Kidney (tissue), 14 donors: ENCODE measurements around the gene COA1. TPM values are rescaled to one million over a fixed set of nuclear protein-coding genes. Genes with fewer than 3 reads are reported as not detected.
"Not testable (repeated sequence)": the region's sequence is repeated elsewhere in the genome, so short reads cannot be mapped to it uniquely, and the experiment has no call there.

Experiments used
- DNase-seq, 5 donors: peaks; one replicate each; pipeline ENCODE4 v3.0.0-alpha.2; 2013 to 2020
- FAIRE-seq: peaks from 2 replicates; lab custom pipeline; 2012; peaks lifted over from hg19 to GRCh38; lab: Jason Lieb, UNC
- H3K27ac ChIP-seq, 2 donors: one replicate each; pipeline ENCODE4 v1.7.0; 2013; ENCODE audit warnings: low read depth in 2 of 2, low read length in 2 of 2, inconsistent platforms in 1 of 2
- H3K27me3 ChIP-seq: one replicate; pipeline ENCODE4 v1.7.1; 2013; ENCODE audit warnings: low read length, inconsistent platforms; ENCODE audit not compliant: control insufficient read depth, insufficient read depth
- H3K36me3 ChIP-seq, 3 donors: one replicate each; pipeline versions ENCODE4 v1.7.0 to v1.7.1; 2013; ENCODE audit warnings: low read length in 3 of 3, control low read depth in 1 of 3, inconsistent platforms in 1 of 3; ENCODE audit not compliant: insufficient read depth in 3 of 3, control insufficient read depth in 2 of 3
- H3K4me1 ChIP-seq, 3 donors: one replicate each; pipeline versions ENCODE4 v1.7.0 to v1.7.1; 2013; ENCODE audit warnings: low read length in 3 of 3, inconsistent platforms in 1 of 3, low read depth in 1 of 3; ENCODE audit not compliant: control insufficient read depth in 2 of 3, insufficient read depth in 2 of 3
- H3K4me3 ChIP-seq, 3 donors: one replicate each; pipeline versions ENCODE4 v1.7.0 to v1.8.1; 2013; ENCODE audit warnings: low read length in 3 of 3, control low read depth in 1 of 3, inconsistent platforms in 1 of 3
- H3K9ac ChIP-seq, 3 donors: one replicate each; pipeline versions ENCODE4 v1.7.0 to v1.7.1; 2013; ENCODE audit warnings: low read length in 3 of 3, control low read depth in 1 of 3, inconsistent platforms in 1 of 3
- H3K9me3 ChIP-seq, 3 donors: one replicate each; pipeline versions ENCODE4 v1.7.0 to v1.7.1; 2013; ENCODE audit warnings: low read length in 3 of 3, control low read depth in 1 of 3, inconsistent platforms in 1 of 3; ENCODE audit not compliant: control insufficient read depth in 2 of 3, insufficient read depth in 1 of 3
- CTCF ChIP-seq: IDR thresholded peaks from 3 replicates; pipeline ENCODE4 v1.5.1; 2012; ENCODE audit warnings: mild to moderate bottlenecking, moderate library complexity, borderline replicate concordance; ENCODE audit not compliant: insufficient read depth; ENCODE audit errors: extremely low read depth
- intact Hi-C: fragments of 100-400 bp; cut with DNase I; formaldehyde crosslinking; loops from one replicate; pipeline ENCODE4 v1.11.1; 2022
- polyA plus RNA-seq: library from polyadenylated mRNA; stranded (reverse); fragments of 350-450 nt; fragmentation: Illumina TruSeq; extraction: RNeasy Lipid Tissue Mini Kit (QIAGEN cat#74804); gene quantifications from one replicate; pipeline ENCODE4 v1.2.3, GENCODE V29; 2014; ENCODE audit warnings: low read depth, low replicate concordance; ENCODE audit not compliant: insufficient read depth
- total RNA-seq: library from RNA; stranded (reverse); fragmentation: NEBNext Ultra II Directional; extraction: Animal tissue kit (Norgen Biotek cat#: 25700); gene quantifications from one replicate; pipeline ENCODE4 v1.2.1, GENCODE V29; 2021
- donor health status: control.
- donor health status: control.
- donor health status: control.
- donor health status: control.
- donor health status: control.
- donor health status: DM: yes; HTN: yes; CAD: no.
- donor health status: Normal renal cell carcinoma (clear cell type).

The COA1 gene
- total and polyA plus RNA-seq, 2 donors from 2014 or later, result 49.6 to 58.9 TPM

DNA sequence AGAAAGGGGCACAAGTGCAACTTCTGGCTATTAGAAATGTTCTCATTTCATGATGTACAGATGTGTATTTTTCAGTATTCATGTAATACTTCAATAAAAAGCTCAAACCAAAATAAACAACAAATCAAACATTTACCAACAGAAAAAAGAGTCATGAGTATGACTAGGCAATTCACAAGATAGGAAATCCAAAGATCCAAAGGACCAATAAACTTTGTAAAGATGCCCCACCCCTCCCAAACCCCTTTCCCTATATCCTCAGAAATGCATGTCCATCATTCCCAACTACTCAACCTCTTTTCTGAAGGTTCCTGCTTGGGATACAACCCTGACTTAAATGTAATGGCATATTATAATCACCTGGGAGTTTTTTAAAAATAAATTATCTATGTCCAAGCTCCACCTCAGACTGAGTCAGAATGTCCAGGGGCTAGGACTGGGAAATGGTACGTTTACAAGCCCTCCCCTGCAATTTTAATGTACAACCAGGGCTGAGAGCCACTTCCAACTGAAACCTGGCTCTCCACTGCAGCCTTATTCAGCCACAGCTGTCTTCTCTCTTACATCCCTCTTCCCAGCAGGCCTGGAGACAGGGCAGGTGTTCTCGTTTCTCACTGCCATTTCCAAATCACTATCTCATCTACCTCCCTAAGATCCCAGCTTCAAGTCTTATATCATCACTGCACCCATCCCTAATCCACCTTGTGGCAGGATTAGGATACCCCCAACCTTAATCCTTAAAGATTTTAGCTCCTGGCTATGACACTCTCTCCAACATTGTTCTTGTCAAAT lies 36.5 kb downstream of the COA1 start:
- no peaks in the 10 kb centered on the region for H3K9me3 ChIP-seq
- DNase-seq (no peak), FAIRE-seq (no peak)
- H3K27me3 ChIP-seq, result no peaks in the 10 kb centered on the region
- TF ChIP-seq CTCF, result no peak
- H3K9ac ChIP-seq, result no peak overlapping the region
- peaks cover 0 to 6% (median 0%) of the 10 kb centered on the region in 3 donors for H3K4me1 ChIP-seq
- H3K4me3 ChIP-seq, result no peak overlapping the region
- no peaks in the 10 kb centered on the region for H3K36me3 ChIP-seq
- H3K27ac ChIP-seq, result no peak overlapping the region
- intact Hi-C loops, result no loop called here

- Histone ChIP-seq H3K27ac (no peak overlapping the region), H3K4me1 (peaks cover 0 to 6% (median 0%) of the 10 kb centered on the region in 3 donors), H3K4me3 (no peak overlapping the region), H3K27me3 (no peaks in the 10 kb centered on the region), H3K9me3 (no peaks in the 10 kb centered on the region), H3K9ac (no peak overlapping the region), H3K36me3 (no peaks in the 10 kb centered on the region)
- TF ChIP-seq CTCF, result no peak
- DNase-seq (no peak), FAIRE-seq (no peak)
- intact Hi-C loops, result no loop called here
These were observed 37.7 kb downstream of the COA1 start for GRCh38 chr7:43691611-43692010.

GRCh38 chr7:43689115-43689514 lies 40.2 kb downstream of the COA1 start:
- DNase-seq, result no peak
- Histone ChIP-seq H3K36me3 (no peaks in the 10 kb centered on the region), H3K27me3 (no peaks in the 10 kb centered on the region), H3K4me3 (no peak overlapping the region), H3K9ac (no peak overlapping the region), H3K9me3 (no peaks in the 10 kb centered on the region), H3K4me1 (peaks cover 0 to 3% (median 0%) of the 10 kb centered on the region in 3 donors), H3K27ac (no peak overlapping the region)
- no peak for TF ChIP-seq CTCF
- FAIRE-seq, result no peak
- intact Hi-C loops, result no loop called here

GRCh38 chr7:43687866-43688265 lies 41.5 kb downstream of the COA1 start:
- DNase-seq, H3K4me1 ChIP-seq, H3K9ac ChIP-seq, H3K9me3 ChIP-seq, H3K27me3 ChIP-seq, FAIRE-seq, H3K27ac ChIP-seq, H3K4me3 ChIP-seq, intact Hi-C loops, H3K36me3 ChIP-seq: not testable (repeated sequence)
